HG03442 (cell line): ENCODE measurements around the gene CCDC14.
"Not testable (repeated sequence)": the region's sequence is repeated elsewhere in the genome, so short reads cannot be mapped to it uniquely, and the experiment has no call there.

Source experiments
- ATAC-seq: cut with Tn5 transposase; IDR thresholded peaks from one replicate; pipeline ENCODE4 v1.9.1; 2021; ENCODE audit warnings: mild to moderate bottlenecking, moderate library complexity; ENCODE audit not compliant: unreplicated experiment

The CCDC14 gene

DNA sequence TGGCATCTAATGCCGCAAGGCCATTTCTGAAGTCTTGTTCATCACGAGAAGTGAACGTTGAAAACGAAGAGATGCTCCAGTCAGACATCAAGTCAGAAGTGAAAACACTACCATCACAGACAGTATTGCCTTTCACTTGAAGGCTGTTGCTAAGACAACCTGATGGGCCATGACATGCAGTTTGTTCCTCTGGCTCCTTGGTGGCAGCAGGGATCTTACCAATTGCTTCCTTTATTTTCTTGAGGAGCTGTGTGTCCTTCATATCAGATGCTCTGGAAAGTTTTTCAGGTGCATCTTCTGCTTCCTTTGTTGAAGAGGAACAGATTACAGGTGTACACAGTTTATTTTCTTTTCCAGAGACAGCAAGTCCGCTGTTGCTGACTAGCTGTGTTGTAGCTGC, 46.2 kb downstream of the CCDC14 start:
- no peak for ATAC-seq

DNA sequence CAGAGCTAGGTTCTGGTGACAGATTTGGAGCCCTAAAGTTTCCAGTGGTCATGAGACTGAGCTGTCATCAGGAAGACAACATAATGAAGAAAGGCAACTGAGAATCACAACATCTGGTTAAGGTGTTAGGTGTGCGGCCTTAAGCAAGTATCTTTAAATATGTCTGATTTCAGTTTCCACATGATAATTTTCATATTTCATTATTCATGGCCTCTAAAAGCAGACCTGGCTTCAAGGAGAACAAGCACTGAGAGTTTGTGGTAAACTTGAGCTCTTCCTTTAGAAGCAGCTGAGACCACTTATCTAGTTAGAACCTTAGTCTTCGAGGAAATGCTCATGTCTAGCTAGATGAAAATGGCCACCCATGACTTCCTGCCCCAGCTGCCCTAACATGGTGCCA, 51.2 kb downstream of the CCDC14 start:
- peak; percentile 72 for ATAC-seq

DNA sequence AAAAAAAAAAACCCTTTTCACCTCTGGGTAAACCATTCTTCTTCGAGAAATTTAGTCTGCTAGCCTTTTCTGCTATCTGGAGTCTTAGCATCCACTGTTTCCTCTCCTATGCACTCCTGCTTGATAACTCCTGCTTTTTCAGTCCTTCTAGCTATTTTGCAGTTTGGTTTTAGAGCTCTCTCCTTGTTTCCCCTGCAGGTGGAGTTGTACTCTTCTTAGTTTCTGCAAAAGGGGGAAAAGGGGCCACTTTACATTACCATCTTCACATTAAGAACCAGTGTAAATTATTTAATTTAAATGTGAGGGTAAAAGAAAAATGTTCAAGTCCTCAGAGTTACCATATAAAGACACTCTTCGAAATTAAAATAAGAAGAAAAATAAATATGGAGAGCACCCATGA, 53.3 kb downstream of the CCDC14 start:
- ATAC-seq = no peak

DNA sequence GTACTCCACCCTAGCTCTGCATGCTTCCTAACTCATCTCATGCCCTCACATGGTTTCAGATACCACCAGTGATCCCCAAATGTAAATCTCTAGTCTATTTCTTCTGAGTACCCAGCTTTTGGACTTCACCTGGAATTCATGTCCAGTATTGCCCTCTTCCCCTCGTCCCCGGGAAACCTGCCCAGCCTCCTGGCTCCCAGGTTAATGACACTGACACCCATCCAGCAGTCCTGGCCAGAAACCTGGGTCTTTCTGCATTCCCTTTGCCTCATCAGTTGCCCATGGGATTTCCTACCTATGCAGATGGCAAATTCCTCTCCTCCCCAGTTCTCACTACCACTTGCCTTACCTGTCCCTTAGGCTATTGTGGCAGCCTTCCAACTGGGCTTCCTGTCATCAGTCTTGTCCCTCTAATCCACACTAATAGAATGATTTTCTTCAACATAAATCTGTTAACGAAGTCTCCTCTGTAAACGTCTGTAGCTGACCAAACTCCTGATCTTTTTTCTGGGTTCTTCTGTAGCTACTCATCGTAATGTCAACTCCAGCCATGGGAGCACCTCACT, 61.6 kb downstream of the CCDC14 start:
- no peak for ATAC-seq

DNA sequence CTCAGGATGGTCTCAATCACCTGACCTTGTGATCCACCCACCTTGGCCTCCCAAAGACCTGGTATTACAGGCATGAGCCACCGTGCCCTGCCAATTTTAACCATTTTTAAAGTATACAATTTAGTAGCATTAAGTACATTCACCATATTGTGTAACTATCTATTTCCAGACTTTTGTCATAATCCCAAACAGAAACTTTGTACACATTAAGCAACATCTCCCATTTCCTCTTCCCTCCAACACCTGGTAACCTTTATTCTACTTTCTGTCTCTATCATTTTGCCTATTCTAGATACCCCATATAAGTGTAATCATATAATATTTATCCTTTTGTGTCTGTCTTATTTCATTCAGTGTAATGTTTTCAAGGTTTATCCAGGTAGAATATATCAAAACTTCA, 68.0 kb downstream of the CCDC14 start:
- ATAC-seq = no peak

DNA sequence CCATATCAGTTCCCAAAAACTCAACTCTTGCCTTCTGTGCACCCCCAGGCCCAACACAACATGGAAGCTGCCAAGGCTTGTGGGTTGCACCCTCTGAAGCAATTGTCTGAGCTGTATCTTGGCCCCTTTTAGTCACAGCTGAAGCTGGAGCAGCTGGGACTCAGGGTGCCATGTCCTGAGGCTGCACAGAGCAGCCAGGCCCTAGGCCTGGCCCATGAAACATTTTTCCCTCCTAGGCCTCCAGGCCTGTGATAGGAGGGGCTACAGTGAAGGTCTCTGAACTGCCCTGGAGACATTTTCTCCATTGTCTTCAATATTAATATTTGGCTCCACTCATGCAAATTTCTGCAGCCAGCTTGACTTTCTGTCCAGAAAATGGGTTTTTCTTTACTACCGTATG, 68.8 kb downstream of the CCDC14 start:
- ATAC-seq = no peak

DNA sequence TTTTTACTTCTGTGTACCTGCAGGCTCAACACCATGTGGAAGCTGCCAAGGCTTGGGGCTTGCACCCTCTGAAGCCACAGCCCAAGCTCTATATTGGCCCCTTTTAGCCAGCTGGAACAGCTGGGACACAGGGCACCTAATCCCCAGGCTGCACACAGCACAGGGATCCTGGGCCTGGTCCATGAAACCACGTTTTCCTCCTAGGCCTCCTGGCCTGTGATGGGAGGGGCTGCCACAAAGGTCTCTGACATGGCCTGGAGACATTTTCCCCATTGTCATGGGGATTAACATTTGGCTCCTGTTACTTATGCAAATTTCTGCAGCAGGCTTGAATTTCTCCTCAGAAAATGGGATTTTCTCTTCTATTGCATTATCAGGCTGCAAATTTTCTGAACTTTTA, 70.0 kb downstream of the CCDC14 start:
- ATAC-seq = not testable (repeated sequence)

DNA sequence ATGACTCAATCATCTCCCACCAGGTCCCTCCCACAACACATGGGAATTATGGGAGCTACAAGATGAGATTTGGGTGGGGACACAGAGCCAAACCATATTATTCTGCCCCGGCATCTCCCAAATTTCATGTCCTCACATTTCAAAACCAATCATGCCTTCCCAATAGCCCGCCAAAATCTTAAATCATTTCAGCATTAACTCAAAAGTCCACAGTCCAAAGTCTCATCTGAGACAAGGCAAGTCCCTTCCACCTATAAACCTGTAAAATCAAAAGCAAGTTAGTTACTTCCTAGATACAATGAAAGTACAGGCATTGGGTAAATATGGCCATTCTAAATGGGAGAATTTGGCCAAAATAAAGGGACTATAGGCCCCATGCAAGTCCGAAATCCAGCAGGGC, 70.9 kb downstream of the CCDC14 start:
- not testable (repeated sequence) for ATAC-seq

DNA sequence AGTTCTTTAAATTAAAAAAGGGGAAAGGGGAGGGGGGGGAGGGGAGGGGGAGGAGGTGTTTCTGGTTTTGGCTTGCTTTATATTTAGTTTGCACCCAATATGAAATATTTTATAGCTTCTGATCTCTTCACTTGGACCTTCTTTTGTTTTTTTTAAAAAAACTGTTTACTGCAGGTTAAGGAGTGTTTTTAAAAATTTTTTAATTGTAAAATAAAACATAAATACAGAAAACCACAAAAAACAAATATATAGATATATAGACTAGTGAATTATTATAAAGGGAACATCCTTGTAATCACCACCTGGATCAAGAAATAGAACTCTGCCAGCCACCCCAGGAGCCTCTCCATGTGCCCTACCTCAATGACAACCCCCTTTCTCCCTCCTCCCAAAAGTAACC, 76.0 kb downstream of the CCDC14 start:
- ATAC-seq = no peak

DNA sequence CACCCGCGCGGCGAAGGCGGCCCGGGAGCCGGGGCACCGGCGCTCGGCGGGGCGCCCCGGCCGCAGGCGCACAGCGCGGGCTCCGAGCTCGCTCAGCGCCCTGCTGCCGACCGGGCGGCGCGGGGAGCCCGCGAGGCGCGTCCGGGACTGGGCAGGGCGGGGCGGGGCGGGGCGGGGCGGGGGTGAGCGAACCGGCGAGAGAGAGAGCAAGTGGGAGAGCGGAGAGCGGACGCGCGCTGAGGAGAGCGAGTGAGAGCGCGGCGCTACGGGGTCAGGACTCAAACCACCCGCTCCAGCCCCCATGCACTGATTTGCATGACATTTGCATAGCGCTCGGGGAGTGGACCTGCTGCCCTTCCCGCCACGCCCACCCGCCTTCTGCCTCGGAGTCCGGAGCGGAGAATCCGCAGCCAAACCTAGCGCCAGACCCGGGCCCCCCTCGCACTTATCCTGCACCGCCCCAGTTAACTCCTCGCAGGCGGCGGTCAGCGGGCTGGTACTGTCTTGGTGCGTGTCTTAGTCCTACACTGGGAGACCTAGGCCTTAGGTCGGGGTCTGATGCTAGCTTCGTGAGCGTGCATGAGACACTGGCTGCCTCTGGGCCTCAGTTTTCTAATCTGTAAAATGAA, 76.7 kb downstream of the CCDC14 start, which contains the start of gene MYLK:
MYLK (minus strand) TSS at position 130 of the 629 bp plus-strand sequence. CDS start 90,491 bp downstream, outside the sequence.
- ATAC-seq = no peak

DNA sequence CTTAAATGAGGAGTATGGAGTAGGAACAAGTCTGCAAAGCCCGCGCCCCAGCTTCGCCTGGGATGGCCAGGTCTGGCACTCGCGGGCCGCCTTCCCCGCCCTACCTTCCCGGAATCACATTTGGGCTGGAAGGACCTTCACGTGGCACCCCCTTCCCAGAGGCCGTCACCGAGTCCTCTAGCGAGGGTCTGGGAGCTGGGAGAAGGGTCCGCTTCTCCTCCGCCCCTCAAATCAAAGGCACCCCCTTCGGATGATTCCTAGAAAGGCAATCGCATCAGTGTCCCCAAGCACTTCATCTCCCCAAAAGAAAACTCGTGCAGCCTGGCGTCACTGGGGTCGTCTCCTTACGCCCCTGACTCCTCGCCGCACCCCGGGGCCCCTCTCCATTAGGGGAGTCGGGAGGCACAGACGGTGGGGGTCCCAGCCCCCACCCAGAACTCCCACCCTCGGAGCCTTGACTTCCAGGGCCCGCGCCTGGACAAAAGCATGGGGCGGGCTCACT, 77.3 kb downstream of the CCDC14 start:
- no peak for ATAC-seq

DNA sequence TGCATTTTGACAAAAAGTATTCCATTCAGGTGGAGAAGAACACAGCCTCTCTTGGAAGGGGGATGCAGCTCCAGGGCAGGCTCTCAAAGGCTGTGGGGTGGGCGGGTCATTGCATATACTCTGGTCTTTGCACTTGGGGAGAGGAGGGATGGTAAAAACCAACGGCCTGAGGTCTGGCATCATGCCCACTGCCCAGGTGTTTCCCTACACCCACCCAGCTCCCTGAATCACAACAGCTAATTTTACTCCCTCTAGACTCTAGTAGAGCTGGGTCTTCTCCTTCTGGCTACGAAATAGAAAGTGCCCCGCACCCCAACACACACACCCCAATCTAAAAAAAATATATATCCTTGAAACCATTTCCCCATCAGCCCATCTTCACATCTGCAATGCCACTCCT, 77.9 kb downstream of the CCDC14 start:
- no peak for ATAC-seq

DNA sequence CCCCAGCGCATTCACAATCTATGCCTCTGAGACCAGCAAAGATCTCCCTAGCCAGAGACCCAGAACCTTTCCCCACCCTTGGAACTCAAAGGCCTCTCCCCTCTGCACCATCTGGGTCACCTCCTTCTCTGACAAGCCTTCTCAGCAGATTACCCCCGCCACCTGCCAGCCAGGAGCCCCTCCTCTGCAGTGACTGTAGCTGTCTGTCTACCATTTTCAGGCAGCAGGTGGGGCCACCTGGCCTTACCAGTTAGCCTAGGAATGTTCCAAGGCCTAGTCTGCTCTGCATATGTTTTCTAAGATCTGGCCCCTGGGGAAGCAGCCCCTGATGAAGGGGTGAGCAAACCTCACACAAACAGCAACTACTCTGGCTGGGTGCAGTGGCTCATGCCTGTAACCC, 79.3 kb downstream of the CCDC14 start:
- ATAC-seq = no peak

DNA sequence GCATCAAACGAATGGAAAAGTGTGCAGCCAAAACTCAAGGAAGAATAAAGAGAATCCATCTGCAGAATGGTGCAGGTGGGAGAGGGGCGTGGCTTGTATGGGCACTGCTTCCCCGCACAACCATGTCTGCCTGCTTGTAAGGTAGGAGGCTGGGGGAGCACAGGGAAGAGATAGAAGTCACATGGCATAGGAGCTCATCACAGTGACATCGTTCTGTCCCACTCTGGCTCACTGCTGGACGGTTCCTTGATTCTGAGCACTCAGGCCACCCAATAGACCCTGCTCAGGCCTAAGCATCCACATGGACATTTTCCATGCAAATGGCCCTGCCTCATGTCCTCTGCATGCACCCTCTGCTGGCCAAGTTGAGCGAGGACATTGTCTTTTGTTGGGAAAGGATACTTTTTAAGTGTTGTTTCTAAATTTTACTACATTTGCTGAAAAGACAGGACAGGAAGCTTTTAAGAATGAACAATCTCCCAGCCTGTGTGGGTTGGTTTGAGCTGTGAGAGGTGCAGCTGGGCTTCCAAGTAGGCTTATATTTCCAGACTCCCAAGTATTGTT, 79.9 kb downstream of the CCDC14 start:
- no peak for ATAC-seq

DNA sequence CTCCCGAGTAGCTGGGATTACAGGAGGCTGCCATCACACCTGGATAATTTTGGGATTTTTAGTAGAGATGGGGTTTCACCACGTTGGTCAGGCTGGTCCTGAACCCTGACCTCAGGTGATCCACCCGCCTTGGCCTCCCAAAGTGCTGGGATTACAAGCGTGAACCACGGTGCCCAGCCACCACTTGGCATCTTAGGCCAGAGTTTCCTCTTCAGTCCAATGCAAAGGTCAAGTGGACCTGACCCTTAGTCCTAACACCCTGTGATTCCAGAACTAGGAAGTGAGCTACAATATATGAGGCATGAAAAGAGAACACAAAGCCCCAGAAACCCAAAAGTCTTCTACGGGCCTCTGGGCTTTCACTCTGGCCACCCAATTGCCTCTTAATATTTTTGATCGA, 82.2 kb downstream of the CCDC14 start:
- no peak for ATAC-seq

DNA sequence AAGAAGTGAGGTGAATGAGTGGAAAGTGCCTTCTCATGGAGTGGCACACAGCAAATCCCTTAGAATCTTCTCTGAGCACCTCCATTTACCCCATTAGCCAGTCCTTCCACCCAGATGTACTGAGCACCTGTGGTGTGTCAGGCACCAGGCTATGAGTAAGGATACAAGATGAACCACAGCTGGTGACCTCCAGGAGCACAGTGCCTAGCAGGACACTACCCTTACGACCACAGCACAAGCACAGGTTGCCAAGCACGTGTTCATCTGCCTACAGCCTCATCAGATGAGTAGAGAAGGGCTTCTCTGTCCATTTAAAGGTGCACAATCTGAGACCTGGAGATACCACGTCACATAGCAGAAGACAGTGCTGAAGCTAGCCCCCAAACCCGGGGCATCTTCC, 83.1 kb downstream of the CCDC14 start:
- no peak for ATAC-seq

DNA sequence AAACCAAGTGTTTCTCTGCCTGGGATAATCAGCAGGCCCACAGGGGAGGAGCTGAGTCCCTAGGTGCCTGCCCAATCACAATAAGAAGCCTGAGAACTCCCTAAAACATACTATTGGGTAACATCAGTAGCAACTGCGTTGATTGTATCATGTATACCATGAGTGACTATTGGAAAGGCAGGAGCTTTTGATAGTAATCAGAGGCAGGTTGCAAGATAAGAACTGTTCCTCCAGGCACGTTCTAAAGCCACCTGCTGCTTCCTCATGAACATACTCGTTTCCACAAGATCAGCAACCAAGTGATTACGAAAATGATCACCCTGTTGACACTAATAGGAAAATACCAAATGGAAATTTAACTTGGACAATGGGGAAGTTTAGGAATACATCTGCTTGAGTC, 83.6 kb downstream of the CCDC14 start:
- ATAC-seq = no peak

DNA sequence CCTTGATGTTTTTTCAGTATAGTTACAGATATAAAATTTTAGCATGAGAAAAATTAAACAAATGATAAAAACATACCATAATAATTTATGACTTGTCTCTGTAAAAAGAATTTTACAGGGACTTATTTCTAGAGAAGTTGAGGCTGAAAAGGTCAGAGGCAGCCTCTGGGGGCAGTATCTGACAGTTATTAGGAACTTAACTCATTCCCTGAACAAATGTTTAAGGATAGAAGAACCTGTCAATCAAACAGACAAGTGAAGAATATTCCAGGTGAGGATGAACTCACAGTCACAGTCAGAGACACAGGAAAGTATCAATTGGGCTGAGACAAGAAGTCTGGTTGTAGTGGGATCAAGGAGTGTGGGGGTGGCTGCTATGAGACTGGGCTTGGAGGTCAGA, 84.2 kb downstream of the CCDC14 start:
- no peak for ATAC-seq

DNA sequence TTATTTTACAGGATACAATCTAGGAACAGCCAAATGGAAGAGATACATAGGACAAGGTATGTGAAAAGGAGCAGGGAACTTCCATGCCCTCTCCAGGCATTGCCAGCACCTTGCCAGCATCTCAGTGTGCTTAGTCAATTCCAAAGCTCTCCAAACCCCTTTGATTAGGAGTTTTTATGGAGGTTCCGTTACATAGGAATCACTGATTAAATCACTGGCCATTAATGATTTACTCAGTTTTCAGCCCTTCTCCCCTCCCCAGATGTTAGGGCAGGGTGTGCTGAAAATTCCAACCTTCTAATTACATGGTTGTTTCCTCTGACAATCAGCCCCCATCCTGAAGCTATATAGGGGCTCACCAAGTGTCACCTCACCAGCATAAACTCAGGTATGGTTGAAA, 88.4 kb downstream of the CCDC14 start:
- ATAC-seq = no peak

DNA sequence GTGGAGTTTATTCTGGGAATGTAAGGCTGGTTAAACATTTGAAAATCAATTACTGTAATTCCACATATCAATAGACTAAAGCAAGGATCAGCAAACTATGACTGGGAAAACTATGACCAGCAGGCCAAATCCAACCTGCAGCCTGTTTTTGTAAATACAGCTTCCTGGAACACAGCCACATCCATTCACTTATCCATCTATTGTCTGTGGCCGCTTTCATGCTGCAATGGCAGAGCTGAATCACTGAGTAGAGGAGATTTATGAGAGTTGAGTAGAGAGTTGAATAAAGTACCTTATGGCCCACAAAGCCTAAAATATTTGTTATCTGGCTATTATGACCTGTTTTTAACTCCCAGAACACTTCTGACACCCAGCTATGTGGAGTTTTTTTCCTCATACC, 89.1 kb downstream of the CCDC14 start:
- ATAC-seq = no peak

DNA sequence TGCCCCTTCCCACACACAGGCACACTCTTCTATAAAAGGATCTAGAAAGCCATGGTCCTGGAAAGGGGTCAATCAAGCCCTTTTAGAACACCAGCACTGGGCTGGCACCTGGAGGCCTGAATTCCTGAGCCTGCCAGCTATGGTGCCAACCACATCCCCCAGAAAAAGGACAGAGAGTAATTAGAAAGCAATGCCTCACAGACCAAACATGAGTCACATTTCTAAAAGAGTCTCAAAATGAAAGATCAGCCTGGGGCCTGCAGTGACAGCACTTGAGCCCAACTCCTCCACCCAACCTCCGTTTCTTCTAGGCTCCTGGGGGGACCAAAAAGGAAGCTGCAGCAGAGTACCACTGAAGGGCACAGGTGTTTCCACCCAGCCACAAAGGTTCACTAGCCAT, 91.0 kb downstream of the CCDC14 start:
- no peak for ATAC-seq

DNA sequence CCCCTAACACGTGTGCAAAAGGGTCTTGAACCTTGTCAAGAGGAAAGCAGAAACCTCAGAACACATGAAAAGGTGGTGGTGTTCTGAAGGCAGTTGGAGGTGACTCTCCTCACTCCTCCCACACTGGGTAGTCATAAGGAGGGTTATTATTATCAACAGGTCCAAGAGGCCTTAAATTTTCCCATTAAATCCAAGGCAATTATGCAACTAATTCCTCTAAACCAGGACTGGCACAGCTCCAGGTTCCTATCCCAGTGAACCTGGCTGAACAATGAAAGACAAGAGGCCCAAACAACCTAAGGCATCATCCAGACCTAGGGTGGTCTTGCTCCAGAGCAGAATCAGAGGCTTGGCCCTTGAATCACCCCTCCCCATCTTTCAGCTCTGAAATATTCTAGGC, 91.9 kb downstream of the CCDC14 start:
- ATAC-seq = no peak

DNA sequence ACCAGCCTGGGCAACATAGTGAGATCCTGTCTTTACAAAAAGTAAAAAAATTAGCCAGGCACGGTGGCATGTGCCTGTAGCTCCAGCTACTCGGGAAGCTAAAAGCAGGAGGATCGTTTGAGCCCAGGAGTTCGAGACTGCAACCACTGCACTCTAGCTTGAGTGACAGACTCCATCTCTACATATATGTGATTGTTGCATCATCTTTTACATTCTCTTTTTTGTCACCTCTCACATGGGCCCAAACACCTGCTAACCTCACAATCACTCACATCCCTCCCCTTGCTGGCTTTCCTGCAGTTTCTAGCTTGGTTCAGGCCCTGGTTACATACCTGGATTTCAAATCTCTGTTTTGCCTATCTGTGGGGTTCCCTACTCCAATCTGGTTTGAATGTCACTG, 96.3 kb downstream of the CCDC14 start:
- no peak for ATAC-seq
